DLD1 (cell line): Measurements from ENCODE around the gene ANKLE2.

Experiments used
- in situ Hi-C: cut with HindIII; loops from 2 replicates; pipeline ENCODE4 v1.10.0; 2017; ENCODE audit warnings: low sequenced_read_pairs

ANKLE2 gene

GRCh38 chr12:132747896-132748295 is 13.7 kb downstream of the ANKLE2 start:
- in situ Hi-C loops = loop anchor here (10.0 kb wide), 1 partner anchor 67 kb away; no protein-coding TSS in a partner anchor

GRCh38 chr12:132747395-132747794 is 14.2 kb downstream of the ANKLE2 start:
- in situ Hi-C loops = loop anchor here (10.0 kb wide), 1 partner anchor 67 kb away; no protein-coding TSS in a partner anchor

- in situ Hi-C loops = loop anchor here (10.0 kb wide), 1 partner anchor 68 kb away; no protein-coding TSS in a partner anchor
Observed at GRCh38 chr12:132746613-132747012, 15.0 kb downstream of the ANKLE2 start.

GRCh38 chr12:132743831-132744230 is 17.8 kb downstream of the ANKLE2 start:
- in situ Hi-C loops = loop anchor here (10.0 kb wide), 1 partner anchor 71 kb away; no protein-coding TSS in a partner anchor

- in situ Hi-C loops = loop anchor here (10.0 kb wide), 1 partner anchor 73 kb away; no protein-coding TSS in a partner anchor
Observed at GRCh38 chr12:132741620-132742019, 20.0 kb downstream of the ANKLE2 start.

GRCh38 chr12:132740652-132741051 is 21.0 kb downstream of the ANKLE2 start:
- in situ Hi-C loops = loop anchor here (10.0 kb wide), 1 partner anchor 74 kb away; no protein-coding TSS in a partner anchor

GRCh38 chr12:132740313-132740646 is 21.4 kb downstream of the ANKLE2 start:
- in situ Hi-C loops = loop anchor here (10.0 kb wide), 1 partner anchor 75 kb away; no protein-coding TSS in a partner anchor

GRCh38 chr12:132739600-132740312 is 21.9 kb downstream of the ANKLE2 start:
- in situ Hi-C loops = loop anchor here (10.0 kb wide), 1 partner anchor 75 kb away; no protein-coding TSS in a partner anchor

- in situ Hi-C loops = no loop called here
Observed at GRCh38 chr12:132736913-132737312, 24.7 kb downstream of the ANKLE2 start.

GRCh38 chr12:132736378-132736777 is 25.3 kb downstream of the ANKLE2 start:
- in situ Hi-C loops = no loop called here

- in situ Hi-C loops = no loop called here
Observed at GRCh38 chr12:132735496-132735895, 26.1 kb downstream of the ANKLE2 start.

- in situ Hi-C loops = no loop called here
Observed at GRCh38 chr12:132734206-132734605, 27.4 kb downstream of the ANKLE2 start.

GRCh38 chr12:132731574-132731973 is 30.1 kb downstream of the ANKLE2 start:
- in situ Hi-C loops = no loop called here

GRCh38 chr12:132730353-132730752 is 31.3 kb downstream of the ANKLE2 start:
- in situ Hi-C loops = no loop called here

- in situ Hi-C loops = no loop called here
Observed at GRCh38 chr12:132729541-132730320, 31.9 kb downstream of the ANKLE2 start.

GRCh38 chr12:132728502-132728901 is 33.1 kb downstream of the ANKLE2 start:
- in situ Hi-C loops = no loop called here

GRCh38 chr12:132727091-132727794 is 34.4 kb downstream of the ANKLE2 start:
- in situ Hi-C loops = no loop called here

- in situ Hi-C loops = no loop called here
Observed at GRCh38 chr12:132726386-132726785, 35.2 kb downstream of the ANKLE2 start.

GRCh38 chr12:132724506-132725241 is 37.0 kb downstream of the ANKLE2 start:
- in situ Hi-C loops = no loop called here

- in situ Hi-C loops = no loop called here
Observed at GRCh38 chr12:132723764-132724140, 37.9 kb downstream of the ANKLE2 start.
